Transverse colon (tissue), 4 donors: ENCODE results near the gene CEP89. TPM values are rescaled to one million over a fixed set of nuclear protein-coding genes. Genes with fewer than 3 reads are reported as not detected.

Experiments used
- DNase-seq: peaks from one replicate; pipeline ENCODE4 v3.0.0-alpha.2; 2019
- H3K27ac ChIP-seq, 4 donors: fragments of 200-600 bp; sonication (generic); 2 replicates each; pipeline ENCODE4 v1.5.1; 2016 to 2018; ENCODE audit warnings: inconsistent platforms in 4 of 4
- H3K27me3 ChIP-seq: fragments of 200-600 bp; sonication (generic); 2 replicates; pipeline ENCODE4 v1.5.1; 2017; ENCODE audit warnings: inconsistent platforms
- H3K36me3 ChIP-seq, 4 donors: fragments of 200-600 bp; sonication (generic); 2 replicates each; pipeline ENCODE4 v1.5.1; 2017 to 2019; ENCODE audit warnings: inconsistent platforms in 4 of 4
- H3K4me1 ChIP-seq, 4 donors: fragments of 200-600 bp; sonication (generic); 2 replicates each; pipeline ENCODE4 v1.5.1; 2017 to 2020; ENCODE audit warnings: inconsistent platforms in 4 of 4
- H3K4me3 ChIP-seq, 4 donors: fragments of 200-600 bp; sonication (generic); 1 replicate in 1 of 4; 2 replicates in 3 of 4; pipeline versions ENCODE4 v1.5.1 to v1.6.1; 2017 to 2019; ENCODE audit warnings: inconsistent platforms in 4 of 4
- H3K9me3 ChIP-seq, 2 donors: fragments of 200-600 bp; sonication (generic); 2 replicates each; pipeline ENCODE4 v1.5.1; 2017 to 2019; ENCODE audit warnings: inconsistent platforms in 2 of 2
- CTCF ChIP-seq, 5 experiments: fragments of 200-600 bp in 3 of 5; fragments of 450-650 bp in 2 of 5; sonication (generic) in 3 of 5; IDR thresholded peaks; 1 replicate in 2 of 5; 2 replicates in 3 of 5; pipeline ENCODE4 v1.5.1; 2016 to 2017; ENCODE audit warnings: antibody characterized with exemption in 5 of 5, inconsistent platforms in 3 of 5, mild to moderate bottlenecking in 2 of 5, moderate library complexity in 1 of 5
- EP300 ChIP-seq: sonication (generic); formaldehyde crosslinking; IDR thresholded peaks from one replicate; pipeline ENCODE4 v1.6.1; 2017; ENCODE audit warnings: antibody characterized with exemption, low read depth
- POLR2A ChIP-seq: fragments of 450-650 bp; IDR thresholded peaks from one replicate; pipeline ENCODE4 v1.6.1; 2016; ENCODE audit warnings: antibody characterized with exemption, mild to moderate bottlenecking, moderate library complexity
- POLR2AphosphoS5 ChIP-seq, 3 donors: sonication (generic); formaldehyde crosslinking; IDR thresholded peaks; one replicate each; pipeline ENCODE4 v1.6.1; 2016; ENCODE audit warnings: antibody characterized with exemption in 3 of 3
- WGBS, 2 donors: methylation state at CpG; one replicate each; pipeline ENCODE4 v1.1.5; 2018; ENCODE audit warnings: low coverage in 1 of 2; 5-methylcytosine and 5-hydroxymethylcytosine counted together
- in situ Hi-C, 4 donors: fragments of 200-750 bp; cut with MboI; loops; one replicate each; pipeline versions ENCODE4 v1.15.0 to v1.15.1; 2017; ENCODE audit warnings: low sequenced_read_pairs in 3 of 4, low pct_ligation_motif_present in 1 of 4, low pct_unique_long_range_greater_than_20kb in 1 of 4
- intact Hi-C: fragments of 100-400 bp; cut with DNase I; formaldehyde crosslinking; loops from one replicate; pipeline ENCODE4 v1.15.1; 2023; ENCODE audit warnings: low total_unique reads
- total RNA-seq, 4 donors: library from RNA; depleted of rRNA; stranded (reverse); fragments of >200 nt; gene quantifications; one replicate each; pipeline ENCODE4 v1.1.0, GENCODE V29; 2016

CEP89 gene
- total RNA-seq, 4 donors from 2014 or later, result 4.5 to 39.6 (median 9.4) TPM

- in situ Hi-C loops, result no loop called here
- H3K9me3 ChIP-seq, result no peaks in the 10 kb centered on the region
- WGBS, 2 donors, result 80 to 100% methylated on average over 2 to 9 of the region's 9 CpGs
- H3K36me3 ChIP-seq, result no peaks in the 10 kb centered on the region
- peaks cover 0 to 31% (median 10%) of the 10 kb centered on the region in 4 donors for H3K4me1 ChIP-seq
- H3K27me3 ChIP-seq, result peaks cover 2% of the 10 kb centered on the region
- H3K4me3 ChIP-seq, result no peak overlapping the region
- no peak overlapping the region for H3K27ac ChIP-seq
- TF ChIP-seq POLR2A (no peak), EP300 (no peak), CTCF (IDR thresholded peaks at IDR 0.05) (peak in 2 of 5 experiments; percentile 14 to 40)
- DNase-seq, result no peak
- intact Hi-C loops, result no loop called here
These were observed 95.4 kb downstream of the CEP89 start for GRCh38 chr19:32876236-32876918.

- intact Hi-C loops, result no loop called here
- H3K9me3 ChIP-seq, result no peaks in the 10 kb centered on the region
- TF ChIP-seq CTCF (IDR thresholded peaks at IDR 0.05), result no peak
- TF ChIP-seq EP300, result no peak
- no peak for TF ChIP-seq POLR2A
- no peak for TF ChIP-seq POLR2AphosphoS5 (IDR thresholded peaks at IDR 0.05)
- no peak overlapping the region for H3K27ac ChIP-seq
- H3K4me3 ChIP-seq, result no peak overlapping the region
- H3K27me3 ChIP-seq, result peaks cover 8% of the 10 kb centered on the region
- WGBS, 2 donors, result 78% methylated on average over 7 of the region's 7 CpGs; no CpG with 5 or more reads in 1 of the 2 donors
- H3K36me3 ChIP-seq, result no peaks in the 10 kb centered on the region
- peaks cover 0 to 31% (median 10%) of the 10 kb centered on the region in 4 donors for H3K4me1 ChIP-seq
- DNase-seq, result no peak
- in situ Hi-C loops, result no loop called here
These were observed 96.3 kb downstream of the CEP89 start for GRCh38 chr19:32875428-32875827.

- no peak overlapping the region for H3K27ac ChIP-seq
- no peak overlapping the region for H3K4me3 ChIP-seq
- peaks cover 8% of the 10 kb centered on the region for H3K27me3 ChIP-seq
- intact Hi-C loops, result no loop called here
- no peak for TF ChIP-seq CTCF (IDR thresholded peaks at IDR 0.05)
- no peak for TF ChIP-seq POLR2A
- no peak for TF ChIP-seq EP300
- no peak for TF ChIP-seq POLR2AphosphoS5 (IDR thresholded peaks at IDR 0.05)
- in situ Hi-C loops, result no loop called here
- H3K36me3 ChIP-seq, result no peaks in the 10 kb centered on the region
- H3K9me3 ChIP-seq, result no peaks in the 10 kb centered on the region
- DNase-seq, result no peak
- 79% methylated on average over 9 of the region's 9 CpGs; no CpG with 5 or more reads in 1 of the 2 donors for WGBS, 2 donors
- H3K4me1 ChIP-seq, result peaks cover 0 to 31% (median 10%) of the 10 kb centered on the region in 4 donors
These were observed 97.2 kb downstream of the CEP89 start for GRCh38 chr19:32874605-32875004.

- intact Hi-C loops (no loop called here), in situ Hi-C loops (no loop called here)
- WGBS, 2 donors, result 56 to 59% methylated on average over 16 to 18 of the region's 18 CpGs
- Histone ChIP-seq H3K27ac (no peak overlapping the region), H3K4me1 (peaks cover 0 to 31% (median 10%) of the 10 kb centered on the region in 4 donors), H3K4me3 (no peak overlapping the region), H3K27me3 (peaks cover 8% of the 10 kb centered on the region), H3K9me3 (no peaks in the 10 kb centered on the region), H3K36me3 (no peaks in the 10 kb centered on the region)
- no peak for DNase-seq
- TF ChIP-seq POLR2AphosphoS5 (IDR thresholded peaks at IDR 0.05), result no peak
- TF ChIP-seq CTCF (IDR thresholded peaks at IDR 0.05), result no peak
- no peak for TF ChIP-seq EP300
- no peak for TF ChIP-seq POLR2A
These were observed 98.4 kb downstream of the CEP89 start for GRCh38 chr19:32873247-32873959.
